ENCODE measurements around the gene XKR7. TPM values are rescaled to one million over a fixed set of nuclear protein-coding genes. Genes with fewer than 3 reads are reported as not detected.

The XKR7 gene
- total RNA-seq, 1 donor from 2014 or later = 0.48 TPM

DNA sequence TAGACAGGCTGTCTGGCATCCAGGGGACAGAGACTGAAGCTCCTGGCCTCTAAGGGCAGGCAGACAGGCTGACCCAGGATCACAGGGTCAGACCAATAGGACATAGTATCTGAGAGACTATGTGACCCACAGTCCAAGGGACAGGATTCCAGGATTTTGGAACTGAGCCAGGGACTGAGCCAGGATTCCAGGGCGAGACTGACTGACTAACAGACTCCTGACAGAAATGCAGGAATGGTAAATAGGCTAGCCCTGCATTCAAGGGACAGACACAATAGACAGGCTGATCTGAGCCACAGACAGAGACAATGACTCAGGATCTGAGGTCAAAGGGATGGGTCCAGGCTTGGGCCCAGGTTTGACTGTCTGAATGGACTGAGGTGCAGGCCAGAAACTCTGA is 19.8 kb downstream of the XKR7 start:
- Histone ChIP-seq H3K9ac (ENCODE audit: low read length) (no peak overlapping the region), H3K9me3 (ENCODE audit: insufficient read depth, low read depth, low read length) (no peaks in the 10 kb centered on the region), H2AFZ (ENCODE audit: low read depth, low read length) (no peak overlapping the region), H3K27ac (ENCODE audit: low read depth, low read length) (no peak overlapping the region), H3K79me2 (ENCODE audit: insufficient read depth, low read length) (no peaks in the 10 kb centered on the region), H3K36me3 (ENCODE audit: insufficient read depth, low read length) (no peaks in the 10 kb centered on the region), H3K4me1 (ENCODE audit: insufficient read depth, low read length) (no peaks in the 10 kb centered on the region), H3K27me3 (ENCODE audit: insufficient read depth, low read length) (peaks cover 17% of the 10 kb centered on the region), H3K4me2 (ENCODE audit: low read length) (no peak overlapping the region), H3K4me3 (ENCODE audit: insufficient read depth, low read depth, low read length) (no peak overlapping the region), H4K20me1 (ENCODE audit: insufficient read depth, low read length) (no peaks in the 10 kb centered on the region)
- TF ChIP-seq EZH2 (IDR thresholded peaks at IDR 0.05; ENCODE audit: insufficient read depth, low read length) (no peak), CTCF (IDR thresholded peaks at IDR 0.05; ENCODE audit: insufficient read depth, low read depth, low read length) (no peak)
- H3K4me3 Mint-ChIP-seq (ENCODE audit: unreplicated experiment) = no peak overlapping the region
- no peaks in the 10 kb centered on the region for H3K9me3 Mint-ChIP-seq (ENCODE audit: unreplicated experiment)
- FAIRE-seq = no peak
- DNase-seq (ENCODE audit: low read depth) = no peak
- peaks cover 2% of the 10 kb centered on the region for H3K4me1 Mint-ChIP-seq (ENCODE audit: low read depth, unreplicated experiment)
- no peaks in the 10 kb centered on the region for H3K36me3 Mint-ChIP-seq (ENCODE audit: low read depth, unreplicated experiment)
- peaks cover 29% of the 10 kb centered on the region for H3K27me3 Mint-ChIP-seq (ENCODE audit: low read depth, unreplicated experiment)
- H3K27ac Mint-ChIP-seq (ENCODE audit: unreplicated experiment) = peak overlapping the region; percentile 90

DNA sequence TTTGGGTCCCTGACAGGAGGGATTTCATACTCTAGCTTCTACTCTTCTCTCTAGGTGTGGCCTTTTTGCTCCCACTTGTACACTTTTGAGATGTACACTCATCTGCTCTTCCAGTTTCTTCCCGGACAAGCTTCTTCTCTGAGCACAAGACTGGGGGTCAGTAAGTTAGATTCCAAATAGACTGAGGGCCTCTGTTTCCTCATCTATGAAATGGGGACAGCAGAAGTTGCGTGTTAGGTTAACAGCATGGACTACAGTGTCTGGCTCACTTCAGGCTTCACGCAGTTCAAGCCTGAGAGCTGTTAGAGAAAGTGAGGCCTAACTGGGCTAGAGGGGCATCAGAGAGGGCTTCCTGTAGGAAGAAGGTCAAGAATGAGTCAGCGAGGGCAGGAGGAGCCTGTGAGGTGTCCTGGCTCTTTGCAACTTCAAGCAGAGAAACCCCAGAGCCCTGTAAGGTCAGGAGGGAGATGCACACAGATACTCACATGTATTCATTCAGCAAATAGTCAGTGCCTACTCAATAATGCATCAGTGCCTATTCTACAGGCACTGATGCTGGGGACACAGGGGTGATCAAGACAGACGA is 20.6 kb downstream of the XKR7 start:
- peaks cover 30% of the 10 kb centered on the region for H3K27me3 Mint-ChIP-seq (ENCODE audit: low read depth, unreplicated experiment)
- H3K4me1 Mint-ChIP-seq (ENCODE audit: low read depth, unreplicated experiment) = peaks cover 2% of the 10 kb centered on the region
- FAIRE-seq (no peak), DNase-seq (ENCODE audit: low read depth) (no peak)
- no peaks in the 10 kb centered on the region for H4K20me1 ChIP-seq (ENCODE audit: insufficient read depth, low read length)
- TF ChIP-seq CTCF (IDR thresholded peaks at IDR 0.05; ENCODE audit: insufficient read depth, low read depth, low read length) = no peak
- no peak overlapping the region for H3K27ac ChIP-seq (ENCODE audit: low read depth, low read length)
- H3K9ac ChIP-seq (ENCODE audit: low read length) = no peak overlapping the region
- no peak overlapping the region for H3K4me3 ChIP-seq (ENCODE audit: insufficient read depth, low read depth, low read length)
- peak overlapping the region; percentile 90 for H3K27ac Mint-ChIP-seq (ENCODE audit: unreplicated experiment)
- no peak overlapping the region for H3K4me2 ChIP-seq (ENCODE audit: low read length)
- H3K4me1 ChIP-seq (ENCODE audit: insufficient read depth, low read length) = no peaks in the 10 kb centered on the region
- no peaks in the 10 kb centered on the region for H3K36me3 Mint-ChIP-seq (ENCODE audit: low read depth, unreplicated experiment)
- H3K36me3 ChIP-seq (ENCODE audit: insufficient read depth, low read length) = no peaks in the 10 kb centered on the region
- H2AFZ ChIP-seq (ENCODE audit: low read depth, low read length) = no peak overlapping the region
- H3K9me3 Mint-ChIP-seq (ENCODE audit: unreplicated experiment) = no peaks in the 10 kb centered on the region
- peak overlapping the region; percentile 9 for H3K4me3 Mint-ChIP-seq (ENCODE audit: unreplicated experiment)
- H3K9me3 ChIP-seq (ENCODE audit: insufficient read depth, low read depth, low read length) = no peaks in the 10 kb centered on the region
- H3K27me3 ChIP-seq (ENCODE audit: insufficient read depth, low read length) = peaks cover 20% of the 10 kb centered on the region
- H3K79me2 ChIP-seq (ENCODE audit: insufficient read depth, low read length) = no peaks in the 10 kb centered on the region

DNA sequence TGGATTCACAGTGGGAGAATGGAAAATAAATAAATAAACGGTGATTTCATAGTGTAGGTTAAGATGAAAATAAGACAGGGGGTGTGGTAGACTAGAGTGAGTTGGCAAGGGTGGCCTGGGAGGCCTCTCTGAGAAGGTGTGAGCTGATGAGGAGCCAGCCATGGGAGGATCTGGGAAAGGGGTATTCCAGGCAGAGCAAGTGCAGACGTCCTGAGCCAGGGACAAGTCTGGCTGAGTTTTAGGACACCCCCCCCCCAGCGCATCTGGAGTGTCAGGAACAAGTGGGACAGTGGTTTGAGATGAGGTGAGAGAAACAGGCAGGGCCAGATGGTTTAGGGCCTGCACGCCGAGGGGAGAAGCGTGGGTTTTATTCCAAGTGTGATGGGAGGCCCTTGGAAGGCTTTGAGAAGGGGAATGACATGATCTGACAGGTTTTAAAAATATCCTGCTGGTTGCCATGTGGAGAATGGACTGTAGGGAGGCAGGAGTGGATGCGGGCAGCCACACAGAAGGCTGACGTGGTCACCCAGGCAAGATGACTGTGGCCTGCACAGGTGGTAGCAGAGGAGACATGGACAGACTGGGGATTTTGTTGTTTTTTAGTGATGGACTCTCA is 21.2 kb downstream of the XKR7 start:
- Histone ChIP-seq H2AFZ (ENCODE audit: low read depth, low read length) (no peak overlapping the region), H3K27me3 (ENCODE audit: insufficient read depth, low read length) (peaks cover 27% of the 10 kb centered on the region), H3K9ac (ENCODE audit: low read length) (no peak overlapping the region), H3K4me3 (ENCODE audit: insufficient read depth, low read depth, low read length) (no peak overlapping the region), H3K79me2 (ENCODE audit: insufficient read depth, low read length) (no peaks in the 10 kb centered on the region), H3K4me1 (ENCODE audit: insufficient read depth, low read length) (no peaks in the 10 kb centered on the region), H3K27ac (ENCODE audit: low read depth, low read length) (no peak overlapping the region), H4K20me1 (ENCODE audit: insufficient read depth, low read length) (no peaks in the 10 kb centered on the region), H3K9me3 (ENCODE audit: insufficient read depth, low read depth, low read length) (no peaks in the 10 kb centered on the region), H3K4me2 (ENCODE audit: low read length) (no peak overlapping the region), H3K36me3 (ENCODE audit: insufficient read depth, low read length) (no peaks in the 10 kb centered on the region)
- Mint-ChIP-seq H3K4me1 (ENCODE audit: low read depth, unreplicated experiment) (peaks cover 2% of the 10 kb centered on the region), H3K27ac (ENCODE audit: unreplicated experiment) (peak overlapping the region; percentile 19), H3K4me3 (ENCODE audit: unreplicated experiment) (no peak overlapping the region), H3K27me3 (ENCODE audit: low read depth, unreplicated experiment) (peaks cover 36% of the 10 kb centered on the region), H3K9me3 (ENCODE audit: unreplicated experiment) (no peaks in the 10 kb centered on the region), H3K36me3 (ENCODE audit: low read depth, unreplicated experiment) (no peaks in the 10 kb centered on the region)
- FAIRE-seq (no peak), DNase-seq (ENCODE audit: low read depth) (no peak)
- TF ChIP-seq CTCF (IDR thresholded peaks at IDR 0.05; ENCODE audit: insufficient read depth, low read depth, low read length) (no peak), EZH2 (IDR thresholded peaks at IDR 0.05; ENCODE audit: insufficient read depth, low read length) (no peak)
